CD14-positive monocyte (primary cell): ENCODE results near the gene RALGDS. TPM values are rescaled to one million over a fixed set of nuclear protein-coding genes. Genes with fewer than 3 reads are reported as not detected.
A peak's percentile ranks its signal among the peaks of the same experiment; 100 is the strongest.

ENCODE experiments used
- DNase-seq, 3 donors: peaks; one replicate each; pipeline ENCODE4 v3.0.0-alpha.2; 2011 to 2022
- H2AFZ ChIP-seq: 2 replicates; pipeline ENCODE4 v1.6.0; 2012; ENCODE audit warnings: mild to moderate bottlenecking, low read depth, low read length, inconsistent platforms; ENCODE audit not compliant: insufficient read depth, poor library complexity, severe bottlenecking
- H3K27ac ChIP-seq, 2 donors: 1 replicate in 1 of 2; 2 replicates in 1 of 2; pipeline ENCODE4 v1.5.1; 2012 to 2013; ENCODE audit warnings: low read length in 2 of 2, control low read depth in 1 of 2, inconsistent platforms in 1 of 2, low read depth in 1 of 2, mild to moderate bottlenecking in 1 of 2
- H3K27me3 ChIP-seq, 2 donors: one replicate each; pipeline versions ENCODE4 v1.6.0 to v1.6.1; 2011 to 2013; ENCODE audit warnings: low read length in 2 of 2; ENCODE audit not compliant: control insufficient read depth in 2 of 2, insufficient read depth in 2 of 2
- H3K36me3 ChIP-seq, 2 donors: replicated peaks in 1 of 2; 1 replicate in 1 of 2; 2 replicates in 1 of 2; pipeline versions ENCODE4 v1.5.1 to v1.6.1; 2012 to 2013; ENCODE audit warnings: low read length in 2 of 2, control low read depth in 1 of 2, inconsistent platforms in 1 of 2, mild to moderate bottlenecking in 1 of 2; ENCODE audit not compliant: insufficient read depth in 2 of 2, control insufficient read depth in 1 of 2
- H3K4me1 ChIP-seq, 2 donors: 1 replicate in 1 of 2; 2 replicates in 1 of 2; pipeline versions ENCODE4 v1.5.1 to v1.6.1; 2012 to 2013; ENCODE audit warnings: low read length in 2 of 2, control low read depth in 1 of 2, inconsistent platforms in 1 of 2, mild to moderate bottlenecking in 1 of 2, moderate library complexity in 1 of 2; ENCODE audit not compliant: insufficient read depth in 2 of 2, control insufficient read depth in 1 of 2
- H3K4me2 ChIP-seq: replicated peaks from 2 replicates; pipeline ENCODE3; 2012; ENCODE audit warnings: low read length, moderate library complexity, mild to moderate bottlenecking; ENCODE audit not compliant: poor library complexity, severe bottlenecking; ENCODE audit errors: extremely low read depth
- H3K4me3 ChIP-seq, 3 experiments: fragments of 200-600 bp in 1 of 3; sonication (generic) in 1 of 3; replicated peaks in 1 of 3; 1 replicate in 2 of 3; 2 replicates in 1 of 3; pipeline ENCODE4 v1.5.1; 2011 to 2013; ENCODE audit warnings: low read length in 3 of 3, mild to moderate bottlenecking in 3 of 3, control low read depth in 2 of 3, low read depth in 2 of 3, inconsistent platforms in 1 of 3, moderate library complexity in 1 of 3
- H3K79me2 ChIP-seq: 2 replicates; pipeline ENCODE4 v1.6.0; 2012; ENCODE audit warnings: mild to moderate bottlenecking, control low read depth, inconsistent platforms, low read length, moderate library complexity; ENCODE audit not compliant: insufficient read depth
- H3K9ac ChIP-seq: 2 replicates; pipeline ENCODE4 v1.6.0; 2017; ENCODE audit warnings: low read length, mild to moderate bottlenecking; ENCODE audit not compliant: insufficient read depth, poor library complexity, severe bottlenecking
- H3K9me3 ChIP-seq, 2 donors: replicated peaks in 1 of 2; 1 replicate in 1 of 2; 2 replicates in 1 of 2; pipeline versions ENCODE4 v1.5.1 to v1.6.1; 2012 to 2013; ENCODE audit warnings: low read length in 2 of 2, control low read depth in 1 of 2; ENCODE audit not compliant: control insufficient read depth in 1 of 2, insufficient read depth in 1 of 2
- H4K20me1 ChIP-seq: 2 replicates; pipeline ENCODE4 v1.6.0; 2012; ENCODE audit warnings: mild to moderate bottlenecking, low read length, control low read depth, moderate library complexity; ENCODE audit not compliant: insufficient read depth
- H3K27ac Mint-ChIP-seq, 7 donors: one replicate each; pipeline ENCODE4 v1.8.0; 2020; ENCODE audit warnings: mild to moderate bottlenecking in 7 of 7, mixed read lengths in 7 of 7, moderate library complexity in 6 of 7, inconsistent platforms in 2 of 7
- H3K27me3 Mint-ChIP-seq, 3 donors: one replicate each; pipeline ENCODE4 v1.8.0; 2021 to 2022; ENCODE audit warnings: low read depth in 3 of 3, mild to moderate bottlenecking in 3 of 3, mixed read lengths in 3 of 3, moderate library complexity in 3 of 3, inconsistent platforms in 1 of 3
- H3K36me3 Mint-ChIP-seq, 2 donors: one replicate each; pipeline ENCODE4 v1.8.0; 2020; ENCODE audit warnings: mixed read lengths in 2 of 2, inconsistent platforms in 1 of 2, mild to moderate bottlenecking in 1 of 2
- H3K4me1 Mint-ChIP-seq: one replicate; pipeline ENCODE4 v1.8.0; 2020; ENCODE audit warnings: mild to moderate bottlenecking, mixed read lengths
- H3K4me3 Mint-ChIP-seq, 2 donors: one replicate each; pipeline ENCODE4 v1.8.0; 2020; ENCODE audit warnings: mild to moderate bottlenecking in 2 of 2, mixed read lengths in 2 of 2, moderate library complexity in 1 of 2
- H3K9me3 Mint-ChIP-seq, 7 donors: one replicate each; pipeline ENCODE4 v1.8.0; 2020 to 2022; ENCODE audit warnings: mixed read lengths in 7 of 7, mild to moderate bottlenecking in 6 of 7, moderate library complexity in 6 of 7, inconsistent platforms in 2 of 7
- CTCF ChIP-seq: fragments of 200-600 bp; IDR thresholded peaks from one replicate; pipeline ENCODE4 v1.8.0; 2022; ENCODE audit warnings: antibody characterized with exemption, mild to moderate bottlenecking
- WGBS: methylation state at CpG from one replicate; pipeline ENCODE4 v1.1.5; 2013; ENCODE audit warnings: missing lambda C conversion rate; ENCODE audit not compliant: insufficient coverage; 5-methylcytosine and 5-hydroxymethylcytosine counted together
- intact Hi-C, 2 donors: fragments of 100-400 bp; cut with micrococcal nuclease; formaldehyde crosslinking; loops; one replicate each; pipeline versions ENCODE4 v1.15.0 to v1.15.1; 2023
- polyA plus RNA-seq, 3 donors: library from polyadenylated mRNA; depleted of rRNA in 1 of 3; unstranded in 2 of 3; stranded (reverse) in 1 of 3; fragments of 300-500 nt in 2 of 3; fragments of >200 nt in 1 of 3; fragmentation: Illumina TruSeq in 2 of 3; gene quantifications; 1 replicate in 2 of 3; 2 replicates in 1 of 3; pipeline ENCODE4 v1.2.3, GENCODE V29; 2012 to 2021

The RALGDS gene
- polyA plus RNA-seq, 3 donors, result 3.5 to 63.8 (median 4.2) TPM

DNA sequence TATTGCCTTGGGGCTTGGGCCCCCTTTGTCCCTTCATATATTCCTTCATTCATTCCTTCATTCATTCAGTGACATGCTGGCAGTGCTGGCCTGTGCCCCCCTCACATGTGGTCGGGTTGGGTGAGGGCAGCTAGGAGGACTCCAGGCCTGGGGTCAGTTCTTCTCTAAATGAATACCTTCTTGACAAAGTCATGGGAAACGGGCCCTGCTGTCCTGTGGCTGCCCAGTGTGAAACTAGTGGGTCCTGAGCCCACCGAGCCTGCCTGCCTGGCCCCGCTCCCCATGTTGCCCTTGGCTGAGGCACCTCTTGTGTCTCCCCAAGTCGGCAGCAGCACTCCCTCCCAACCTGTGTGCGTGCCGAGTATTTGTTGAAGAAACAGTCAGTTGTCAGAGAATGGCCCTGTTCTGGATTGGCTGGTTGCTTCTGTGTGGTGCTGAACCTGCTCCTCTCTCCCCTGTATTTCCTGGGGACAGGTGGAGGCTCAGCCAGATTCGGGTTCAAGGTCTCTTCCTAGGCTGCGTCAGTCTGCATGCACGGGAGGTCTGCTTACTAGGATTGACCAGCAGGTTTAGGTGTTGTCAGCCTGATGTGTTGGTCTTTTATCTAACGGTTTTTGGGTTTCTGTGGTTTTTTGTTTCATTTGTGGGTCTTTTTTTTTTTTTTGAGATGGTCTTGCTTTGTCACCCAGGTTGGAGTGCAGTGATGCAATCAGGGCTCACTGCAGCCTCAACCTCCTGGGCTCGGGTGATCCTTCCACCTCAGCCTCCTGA, 62.3 kb downstream of the RALGDS start:
- TF ChIP-seq CTCF, result no peak
- H3K36me3 Mint-ChIP-seq, result peaks cover 41 to 50% of the 10 kb centered on the region in 2 donors
- no peak for DNase-seq
- H3K9me3 ChIP-seq, result no peaks in the 10 kb centered on the region
- peaks cover 41 to 49% of the 10 kb centered on the region in 2 donors for H3K36me3 ChIP-seq
- WGBS, result 39% methylated on average over 9 of the region's 12 CpGs
- H3K4me1 Mint-ChIP-seq, result peaks cover 31% of the 10 kb centered on the region
- peak overlapping the region in 3 of 7 donors; percentile 11 to 16 (median 15) for H3K27ac Mint-ChIP-seq
- H3K27me3 Mint-ChIP-seq, result peaks cover 3 to 8% (median 8%) of the 10 kb centered on the region in 3 donors
- H2AFZ ChIP-seq, result no peak overlapping the region
- peaks cover 4 to 20% of the 10 kb centered on the region in 2 donors for H3K4me1 ChIP-seq
- no peaks in the 10 kb centered on the region for H3K9me3 Mint-ChIP-seq
- no peaks in the 10 kb centered on the region for H3K79me2 ChIP-seq
- no peak overlapping the region for H3K4me2 ChIP-seq
- intact Hi-C loops, result no loop called here
- H3K4me3 ChIP-seq, result no peak overlapping the region
- no peak overlapping the region for H3K4me3 Mint-ChIP-seq
- no peak overlapping the region for H3K9ac ChIP-seq
- H4K20me1 ChIP-seq, result no peaks in the 10 kb centered on the region
- no peak overlapping the region for H3K27ac ChIP-seq
- no peaks in the 10 kb centered on the region for H3K27me3 ChIP-seq

GRCh38 chr9:133058071-133058470, 63.0 kb downstream of the RALGDS start:
- Histone ChIP-seq H3K9me3 (no peaks in the 10 kb centered on the region), H3K27me3 (no peaks in the 10 kb centered on the region), H3K4me1 (peaks cover 4 to 20% of the 10 kb centered on the region in 2 donors), H2AFZ (no peak overlapping the region), H4K20me1 (no peaks in the 10 kb centered on the region), H3K36me3 (peaks cover 48 to 56% of the 10 kb centered on the region in 2 donors), H3K4me3 (no peak overlapping the region), H3K9ac (no peak overlapping the region), H3K79me2 (no peaks in the 10 kb centered on the region), H3K27ac (no peak overlapping the region), H3K4me2 (no peak overlapping the region)
- peaks cover 3 to 8% (median 7%) of the 10 kb centered on the region in 3 donors for H3K27me3 Mint-ChIP-seq
- no peak overlapping the region for H3K27ac Mint-ChIP-seq
- no peaks in the 10 kb centered on the region for H3K9me3 Mint-ChIP-seq
- DNase-seq, result no peak
- H3K4me1 Mint-ChIP-seq, result peaks cover 31% of the 10 kb centered on the region
- no peak for TF ChIP-seq CTCF
- no peak overlapping the region for H3K4me3 Mint-ChIP-seq
- H3K36me3 Mint-ChIP-seq, result peaks cover 46 to 56% of the 10 kb centered on the region in 2 donors
- intact Hi-C loops, result no loop called here
- 79% methylated on average over 7 of the region's 7 CpGs for WGBS
